ENCODE measurements around the gene ZNRF3. TPM values are rescaled to one million over a fixed set of nuclear protein-coding genes. Genes with fewer than 3 reads are reported as not detected.
"Not testable (repeated sequence)": the region's sequence is repeated elsewhere in the genome, so short reads cannot be mapped to it uniquely, and the experiment has no call there.

The ZNRF3 gene
- polyA plus RNA-seq, 4 donors = 31.4 to 34.7 (median 33.1) TPM

DNA sequence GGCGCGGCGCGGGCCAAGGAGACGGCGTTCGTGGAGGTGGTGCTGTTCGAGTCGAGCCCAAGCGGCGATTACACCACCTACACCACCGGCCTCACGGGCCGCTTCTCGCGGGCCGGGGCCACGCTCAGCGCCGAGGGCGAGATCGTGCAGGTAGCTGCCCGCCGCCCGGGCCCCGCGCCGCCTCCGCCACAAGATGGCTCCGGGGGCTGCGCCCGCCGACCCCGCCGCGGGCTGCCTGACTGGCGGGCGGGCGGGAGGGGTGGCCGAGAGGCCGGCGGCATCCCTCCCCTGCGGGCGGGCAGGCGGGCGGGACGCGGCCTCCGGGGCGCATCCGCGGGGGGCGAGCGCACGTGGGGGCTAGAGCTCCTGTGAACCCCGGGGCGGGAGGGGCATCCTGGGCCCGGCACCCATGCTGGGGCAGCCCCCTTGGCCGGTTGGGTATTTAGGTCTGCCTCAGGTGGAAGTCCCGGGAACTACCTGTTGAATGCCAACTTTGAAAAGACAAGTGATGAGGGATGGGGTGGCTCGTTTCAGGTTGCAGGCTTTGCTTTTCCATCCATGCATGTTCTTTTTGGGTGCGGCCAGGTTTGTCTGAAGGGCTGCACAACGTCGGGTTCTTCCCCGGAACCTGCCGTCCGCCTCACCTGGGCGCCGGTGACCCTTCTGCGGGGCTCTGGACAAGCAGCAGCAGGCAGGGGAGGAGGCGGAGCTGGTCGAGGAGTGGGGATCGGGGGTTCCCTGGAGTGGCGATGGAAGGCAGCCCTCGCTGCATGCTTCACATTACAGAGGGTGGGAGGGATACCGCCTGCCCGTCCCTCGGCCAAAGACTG is 760 bp downstream of the ZNRF3 start:
- no peak for DNase-seq (ENCODE audit: low read depth in 4 of 4, low spot score in 3 of 4)

DNA sequence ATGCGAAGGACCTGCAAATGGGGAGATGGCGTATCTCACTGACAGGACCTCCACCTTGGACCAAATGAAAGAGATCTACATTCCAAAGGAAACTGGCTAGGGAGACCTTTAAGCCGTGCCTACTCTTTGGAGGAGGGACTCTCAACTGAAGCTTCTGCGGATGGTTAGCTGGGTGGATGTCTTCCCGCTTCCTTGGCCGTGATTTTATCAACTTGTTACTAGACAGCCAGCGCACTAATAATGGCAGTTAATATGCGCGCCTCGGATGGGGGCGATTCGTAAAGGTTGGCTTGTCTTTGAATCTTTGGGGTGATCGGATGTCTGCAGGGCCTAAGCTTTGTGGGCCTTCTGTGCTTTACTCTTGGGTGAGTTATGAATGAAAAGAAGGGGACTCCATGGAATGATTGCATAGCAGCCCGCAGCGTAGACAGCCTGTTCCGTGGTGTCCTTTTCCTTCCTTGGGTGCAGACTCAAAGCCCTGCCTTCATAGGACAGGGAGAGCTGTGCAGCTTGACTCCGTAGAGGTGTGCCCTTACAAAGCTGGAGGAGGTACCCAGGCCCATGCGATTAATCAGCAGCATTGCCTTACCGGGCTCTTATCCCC is 1.5 kb downstream of the ZNRF3 start:
- no peak for DNase-seq (ENCODE audit: low read depth in 4 of 4, low spot score in 3 of 4)

DNA sequence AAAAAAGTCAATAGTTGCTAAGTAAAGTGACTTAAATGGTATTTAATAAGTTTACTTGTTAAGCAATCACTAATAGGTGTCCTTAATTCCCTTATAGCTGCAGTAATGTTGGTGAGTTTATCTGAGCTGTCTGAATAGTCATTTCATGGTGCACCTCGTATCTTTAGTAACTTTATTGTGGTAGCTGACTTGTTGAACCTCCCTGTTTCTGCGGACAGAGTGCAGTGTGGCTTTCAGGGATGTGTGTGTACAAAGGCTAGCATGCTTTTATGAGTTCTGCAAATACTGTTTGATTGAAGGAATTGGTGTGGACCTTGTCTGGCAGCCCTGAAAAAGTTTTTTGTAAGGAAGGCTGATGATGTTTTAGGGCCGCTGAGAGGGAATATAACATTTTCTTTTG is 2.6 kb downstream of the ZNRF3 start:
- no peak for DNase-seq (ENCODE audit: low read depth in 4 of 4, low spot score in 3 of 4)

DNA sequence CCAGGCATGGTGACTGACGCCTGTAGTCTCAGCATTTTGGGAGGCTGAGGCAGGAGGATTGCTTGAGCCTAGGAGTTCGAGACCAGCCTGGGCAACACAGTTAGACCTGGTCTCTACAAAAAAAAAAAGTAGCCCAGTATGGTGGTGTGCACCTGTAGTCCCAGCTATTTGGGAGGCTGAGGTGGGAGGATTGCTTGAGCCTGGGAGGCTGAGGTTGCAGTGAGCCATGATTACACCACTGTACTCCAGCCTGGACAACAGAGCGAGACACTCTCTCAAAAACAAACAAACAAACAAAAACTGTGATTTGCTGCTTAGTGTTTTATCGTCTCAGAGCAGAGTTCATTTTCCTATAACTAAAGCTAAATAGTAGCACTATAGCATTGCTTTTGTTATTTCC is 3.3 kb downstream of the ZNRF3 start:
- DNase-seq (ENCODE audit: low read depth in 4 of 4, low spot score in 3 of 4) = not testable (repeated sequence)

DNA sequence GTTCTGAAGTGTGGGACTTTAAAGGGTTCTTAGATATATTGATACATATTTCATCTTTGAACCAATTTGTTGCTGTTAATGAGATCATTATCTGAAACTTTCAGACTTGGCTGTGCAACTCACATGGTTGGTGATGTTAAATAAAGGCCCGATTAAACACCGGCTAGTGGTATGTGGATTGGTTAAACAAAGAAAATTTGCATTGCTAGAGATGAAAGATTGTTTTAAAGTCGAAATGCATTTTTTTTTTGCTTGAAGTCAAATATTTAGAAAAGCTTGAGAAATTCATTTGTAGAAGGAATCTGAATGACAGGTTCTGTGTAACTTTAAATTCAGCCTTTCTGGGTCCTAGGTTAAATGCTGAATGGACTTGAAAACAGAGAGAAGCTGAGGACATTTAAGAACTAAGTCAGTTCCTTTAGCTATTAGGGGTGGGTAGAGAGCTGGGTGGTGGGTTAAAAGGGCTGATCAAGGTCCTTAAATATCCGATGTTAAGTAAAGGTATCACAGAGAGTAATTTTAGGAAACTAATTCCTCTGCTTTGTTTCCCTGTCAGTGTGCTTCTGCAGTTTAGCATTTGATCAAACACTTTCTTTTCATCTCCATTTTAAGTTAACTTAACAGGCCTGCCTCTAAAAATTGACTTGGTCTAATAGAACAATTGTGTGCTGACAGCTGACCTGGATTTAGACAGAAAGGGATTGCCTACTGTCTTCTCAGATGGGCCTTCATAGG is 4.5 kb downstream of the ZNRF3 start:
- DNase-seq (ENCODE audit: low read depth in 4 of 4, low spot score in 3 of 4) = no peak

DNA sequence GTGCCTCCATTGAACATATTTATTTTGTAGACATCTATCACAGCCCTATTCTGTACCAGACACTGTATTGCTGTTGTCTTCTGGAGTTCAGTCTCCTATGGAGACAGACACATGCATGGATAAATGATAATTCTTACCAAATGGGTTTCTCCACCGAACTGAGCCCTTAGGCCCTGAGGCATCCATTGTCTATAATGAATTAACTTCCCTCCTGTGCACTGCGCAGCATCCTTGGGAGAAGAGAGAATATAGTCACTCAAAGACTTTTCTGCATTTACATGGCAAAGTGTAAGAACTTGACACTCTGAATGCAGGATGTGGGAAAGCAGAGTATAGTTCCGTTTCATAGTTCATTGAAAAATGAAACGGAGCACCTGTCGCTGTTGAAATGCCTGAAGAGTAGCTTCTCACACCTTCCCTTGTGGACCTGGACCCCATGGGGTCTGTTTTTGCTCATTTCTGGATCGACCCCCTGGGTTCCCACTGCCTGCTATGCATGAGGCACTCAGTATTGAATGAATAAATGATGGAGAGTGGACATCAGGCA is 6.2 kb downstream of the ZNRF3 start:
- DNase-seq (ENCODE audit: low read depth in 4 of 4, low spot score in 3 of 4) = no peak

DNA sequence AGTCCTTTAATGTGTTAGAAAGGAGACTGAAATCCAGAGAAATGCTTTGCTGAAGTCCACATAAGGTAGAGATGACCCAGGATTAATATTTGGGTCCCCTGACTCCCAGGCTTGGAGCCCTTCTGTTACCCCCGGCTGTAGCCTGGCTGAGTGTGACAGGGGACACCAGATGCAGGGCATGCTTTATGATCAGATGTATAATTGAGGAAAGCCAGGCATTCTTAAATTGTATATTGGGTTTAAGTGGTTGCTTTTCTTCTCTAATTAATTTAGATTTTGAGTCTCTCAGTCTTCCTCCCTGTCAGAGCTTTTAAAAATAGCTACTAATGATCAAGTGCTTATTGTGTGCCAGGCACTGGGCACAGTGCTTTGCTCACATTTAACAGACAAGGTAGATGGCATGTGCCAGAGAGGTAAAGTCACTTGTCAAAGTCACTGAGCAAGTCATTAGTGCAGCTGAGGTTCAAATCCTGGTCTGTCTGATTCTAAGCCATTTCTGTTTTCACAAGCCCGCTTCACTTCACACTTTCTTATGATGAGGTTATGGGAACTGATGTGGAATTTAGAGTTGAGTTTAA is 7.9 kb downstream of the ZNRF3 start:
- no peak for DNase-seq (ENCODE audit: low read depth in 4 of 4, low spot score in 3 of 4)

DNA sequence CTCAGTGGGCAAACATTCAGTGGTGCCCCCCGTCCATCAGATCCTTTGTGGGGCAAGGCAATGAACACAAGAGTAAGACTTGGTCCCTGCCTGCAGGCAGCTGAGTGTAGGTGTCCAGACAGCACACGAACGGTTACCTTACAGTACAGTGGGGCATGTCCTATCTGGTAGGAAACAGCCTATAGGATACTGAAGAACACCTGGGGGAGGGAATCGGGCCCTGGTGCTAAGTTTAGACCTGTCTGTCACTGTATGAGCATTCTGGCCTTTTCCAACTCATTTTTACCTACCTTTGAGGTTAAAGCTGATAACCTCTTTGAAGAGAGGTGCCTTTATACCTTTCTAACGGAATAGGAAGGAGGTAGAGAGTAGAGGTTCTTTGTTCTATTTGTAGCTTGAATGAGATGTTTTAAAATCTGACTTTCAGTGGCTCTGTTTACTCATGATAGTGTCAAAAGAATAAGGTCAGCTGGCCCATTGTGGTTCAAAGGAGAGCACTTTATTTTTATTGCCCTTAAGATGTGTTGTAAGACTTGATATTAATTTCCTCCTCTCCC is 8.9 kb downstream of the ZNRF3 start:
- no peak for DNase-seq (ENCODE audit: low read depth in 4 of 4, low spot score in 3 of 4)

DNA sequence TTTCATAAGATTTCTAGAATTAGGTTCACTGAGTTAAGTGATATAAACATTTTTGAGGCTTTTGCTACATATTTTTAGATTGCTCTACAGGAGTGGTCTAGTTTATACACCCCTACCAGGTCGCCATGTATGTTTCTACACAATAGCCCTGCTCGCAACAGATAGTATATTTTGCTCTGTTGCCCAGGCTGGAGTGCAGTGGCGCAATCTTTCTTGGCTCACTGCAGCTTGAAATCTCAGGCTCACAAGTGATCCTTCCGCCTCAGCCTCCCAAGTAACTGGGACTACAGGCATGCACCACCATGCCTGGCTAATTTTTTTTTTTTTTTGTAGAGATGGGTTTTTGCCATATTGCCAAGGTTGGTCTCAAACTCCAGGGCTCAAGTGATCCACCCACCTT is 10.4 kb downstream of the ZNRF3 start:
- DNase-seq (ENCODE audit: low read depth in 4 of 4, low spot score in 3 of 4) = no peak

DNA sequence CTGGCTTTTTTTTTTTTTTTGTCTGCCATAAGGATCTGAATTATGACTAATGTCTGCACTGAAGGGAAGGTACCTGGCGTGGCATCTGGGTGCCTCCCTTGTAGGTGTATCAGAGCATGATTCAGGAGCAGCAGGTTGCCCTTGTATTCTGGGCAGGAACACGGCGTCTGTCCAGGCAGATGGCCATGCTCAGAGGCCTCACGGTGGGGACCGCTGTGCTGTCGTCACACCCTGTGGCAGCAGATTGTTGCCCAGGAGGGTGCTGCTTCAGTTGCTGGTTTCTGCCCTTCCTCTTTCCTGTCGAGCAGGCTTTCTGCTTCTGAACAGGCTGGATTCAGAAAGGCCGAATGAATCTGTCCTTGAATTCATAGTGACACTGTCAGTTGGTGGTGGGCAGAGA is 11.0 kb downstream of the ZNRF3 start:
- DNase-seq (ENCODE audit: low read depth in 4 of 4, low spot score in 3 of 4) = no peak

DNA sequence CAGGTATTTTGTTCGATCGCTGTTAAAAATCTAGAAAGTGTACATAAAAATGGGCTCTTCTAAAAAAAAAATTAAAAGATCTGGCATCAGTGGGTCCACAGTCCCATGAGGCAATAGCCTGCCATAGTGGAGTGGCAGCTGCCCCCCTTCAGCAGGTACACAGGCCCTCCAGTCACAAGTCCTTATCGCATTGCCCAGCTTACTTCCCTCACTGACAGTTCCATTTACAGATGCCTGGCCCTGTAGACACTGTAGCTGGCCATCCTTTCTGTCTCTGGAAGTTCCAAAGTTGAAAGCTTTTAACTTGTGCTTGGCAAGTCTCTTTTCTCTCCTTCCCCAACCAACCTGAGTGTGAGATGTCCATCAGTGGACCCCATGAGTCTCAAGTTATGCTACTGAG is 11.4 kb downstream of the ZNRF3 start:
- no peak for DNase-seq (ENCODE audit: low read depth in 4 of 4, low spot score in 3 of 4)

DNA sequence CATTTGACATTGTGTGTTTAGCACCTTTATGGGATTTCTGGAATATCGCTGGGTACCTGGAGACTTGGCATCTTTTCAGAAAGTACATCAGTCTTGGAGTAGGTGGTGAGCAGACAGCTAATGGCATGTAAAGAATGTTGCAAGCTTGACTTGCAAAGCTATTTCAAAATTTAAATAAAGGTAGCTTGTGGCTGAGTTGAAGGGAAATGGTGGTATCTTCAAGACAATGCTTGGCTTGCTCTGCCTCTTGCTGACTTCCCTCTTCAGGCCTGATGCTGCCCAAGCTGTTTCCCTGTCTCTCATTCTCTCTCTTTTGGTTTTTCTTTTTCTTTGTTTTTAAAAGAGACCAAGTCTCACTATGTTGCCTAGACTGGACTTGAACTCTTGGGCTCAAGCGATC is 13.2 kb downstream of the ZNRF3 start:
- DNase-seq (ENCODE audit: low read depth in 4 of 4, low spot score in 3 of 4) = no peak

DNA sequence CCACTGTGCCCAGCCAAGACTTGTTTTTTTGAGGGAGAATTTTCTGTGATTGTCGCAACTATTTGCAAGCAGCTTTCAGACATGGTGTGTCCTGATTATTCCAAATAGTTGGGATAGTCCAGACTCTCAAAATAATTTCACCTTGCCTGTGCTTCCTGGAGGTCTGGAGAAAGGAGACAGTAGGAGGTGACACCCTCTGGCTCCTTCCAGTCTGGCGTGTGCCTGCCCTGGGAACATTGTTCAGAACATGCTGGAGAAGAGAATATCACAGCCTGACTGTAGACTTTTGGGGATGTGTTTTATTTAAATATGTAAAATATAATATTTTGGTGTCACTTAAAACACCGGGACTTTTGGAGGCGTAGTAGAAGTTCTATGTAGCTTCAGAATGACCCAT is 14.9 kb downstream of the ZNRF3 start:
- DNase-seq (ENCODE audit: low read depth in 4 of 4, low spot score in 3 of 4) = no peak

DNA sequence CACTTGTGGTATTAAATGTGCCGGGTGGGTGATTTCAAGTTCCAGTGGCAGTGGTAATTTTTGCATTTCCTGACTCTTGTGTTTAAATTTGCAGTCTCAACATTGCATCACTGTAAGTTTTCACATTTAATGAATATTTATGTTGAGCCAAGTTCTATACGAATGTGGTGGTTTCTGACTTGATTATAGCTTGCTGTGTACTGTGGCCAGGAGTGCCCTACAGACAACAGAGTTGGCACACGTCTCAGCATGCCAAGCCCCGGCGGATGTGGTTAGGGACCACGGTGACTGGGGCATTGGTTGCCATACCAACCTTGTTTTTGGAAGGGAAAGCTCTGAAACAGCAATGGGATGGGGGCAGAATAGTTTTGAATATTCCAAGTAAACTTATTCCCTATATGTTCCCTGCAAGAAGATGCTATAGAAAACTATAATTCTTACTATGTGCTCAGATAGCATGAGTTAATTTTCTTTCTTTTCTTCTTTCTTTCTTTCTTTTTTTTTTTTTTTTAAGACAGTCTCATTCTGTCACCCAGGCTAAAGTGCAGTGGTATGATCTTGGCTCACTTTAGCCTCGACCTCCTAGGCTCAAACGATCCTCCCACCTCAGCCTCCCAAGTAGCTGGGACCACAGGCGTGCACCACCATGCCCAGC is 16.0 kb downstream of the ZNRF3 start:
- no peak for DNase-seq (ENCODE audit: low read depth in 4 of 4, low spot score in 3 of 4)

DNA sequence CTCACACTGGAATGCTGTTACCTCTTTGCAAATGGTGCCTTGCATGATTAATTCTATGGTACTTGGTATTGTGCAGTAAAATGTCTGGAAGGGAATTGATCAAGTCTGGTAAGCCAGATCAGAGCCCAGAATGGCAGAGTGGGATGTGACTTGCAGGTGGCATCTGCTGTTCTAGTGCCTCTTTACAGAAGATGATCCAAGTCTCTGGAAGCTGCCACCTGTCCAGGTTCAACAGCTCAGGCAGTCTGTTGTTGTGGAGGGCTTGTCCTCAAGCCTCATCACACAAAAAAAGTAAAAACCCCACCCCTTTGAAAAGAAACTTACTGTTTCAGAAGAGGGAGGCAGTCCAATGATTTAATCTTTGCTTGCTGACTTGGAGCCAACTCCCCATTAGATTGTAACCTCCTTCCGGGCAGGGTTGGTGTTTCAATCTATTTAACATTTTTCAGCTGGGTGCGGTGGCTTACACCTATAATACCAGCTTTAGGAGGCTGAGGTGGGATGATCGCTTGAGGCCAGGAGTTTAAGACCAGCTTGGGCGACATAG is 17.1 kb downstream of the ZNRF3 start:
- no peak for DNase-seq (ENCODE audit: low read depth in 4 of 4, low spot score in 3 of 4)

DNA sequence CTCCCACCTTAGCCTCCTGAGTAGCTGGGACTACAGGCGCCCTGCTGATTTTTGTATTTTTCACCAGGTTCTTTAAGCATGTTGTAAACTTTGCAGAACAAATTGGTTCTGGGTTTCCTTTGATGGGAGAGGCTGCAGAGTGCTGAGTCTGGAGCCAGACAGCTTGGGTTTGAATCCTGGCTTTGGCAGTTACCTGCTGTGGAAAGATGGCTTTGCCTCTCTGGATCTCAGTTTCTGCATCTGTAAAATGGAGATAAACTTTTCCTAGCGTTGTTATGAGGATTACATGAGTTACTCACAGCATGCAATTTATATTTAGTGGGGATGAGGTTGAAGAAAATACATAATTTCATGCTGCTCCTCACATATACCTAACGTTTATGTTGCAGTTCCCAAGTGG is 19.1 kb downstream of the ZNRF3 start:
- no peak for DNase-seq (ENCODE audit: low read depth in 4 of 4, low spot score in 3 of 4)

DNA sequence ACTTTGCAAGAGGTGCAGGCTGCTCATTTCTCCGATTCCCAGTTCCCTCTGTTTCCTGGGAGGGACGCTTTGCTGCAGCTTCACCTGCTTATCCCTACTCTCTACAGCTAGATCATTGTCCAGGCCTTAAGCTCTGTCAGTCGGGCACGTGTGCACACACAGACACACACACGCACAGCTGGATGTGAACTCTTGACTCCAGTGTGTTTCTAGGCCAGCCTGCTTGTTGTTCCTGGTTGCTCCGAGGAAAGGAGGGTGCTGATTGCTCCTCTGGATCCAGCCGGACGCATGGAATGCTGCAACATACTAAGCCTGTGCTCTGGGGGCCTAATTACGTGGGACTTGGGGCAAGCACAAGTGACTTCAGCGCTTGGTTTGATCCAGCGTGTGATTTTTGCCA is 19.7 kb downstream of the ZNRF3 start:
- no peak for DNase-seq (ENCODE audit: low read depth in 4 of 4, low spot score in 3 of 4)

DNA sequence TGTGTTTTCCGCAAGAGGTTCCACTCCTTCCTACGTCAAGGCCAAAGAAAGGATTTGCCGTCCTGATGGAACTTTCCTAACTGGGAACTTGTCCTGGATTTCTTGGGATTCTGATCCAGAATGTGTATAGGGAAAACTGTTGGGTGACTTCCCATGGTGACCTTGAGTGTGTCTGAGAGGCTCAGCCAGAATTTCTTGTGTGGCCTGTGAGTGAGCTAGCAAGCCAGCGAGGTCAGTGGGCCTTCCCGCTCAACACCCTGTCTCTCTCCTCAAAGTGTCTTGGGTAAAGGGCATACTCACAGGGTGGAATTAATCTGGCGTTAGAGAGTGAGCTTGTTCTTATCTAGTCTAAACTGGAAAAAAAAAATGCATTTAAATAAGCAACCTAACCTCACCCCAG is 20.4 kb downstream of the ZNRF3 start:
- DNase-seq (ENCODE audit: low read depth in 4 of 4, low spot score in 3 of 4) = no peak

DNA sequence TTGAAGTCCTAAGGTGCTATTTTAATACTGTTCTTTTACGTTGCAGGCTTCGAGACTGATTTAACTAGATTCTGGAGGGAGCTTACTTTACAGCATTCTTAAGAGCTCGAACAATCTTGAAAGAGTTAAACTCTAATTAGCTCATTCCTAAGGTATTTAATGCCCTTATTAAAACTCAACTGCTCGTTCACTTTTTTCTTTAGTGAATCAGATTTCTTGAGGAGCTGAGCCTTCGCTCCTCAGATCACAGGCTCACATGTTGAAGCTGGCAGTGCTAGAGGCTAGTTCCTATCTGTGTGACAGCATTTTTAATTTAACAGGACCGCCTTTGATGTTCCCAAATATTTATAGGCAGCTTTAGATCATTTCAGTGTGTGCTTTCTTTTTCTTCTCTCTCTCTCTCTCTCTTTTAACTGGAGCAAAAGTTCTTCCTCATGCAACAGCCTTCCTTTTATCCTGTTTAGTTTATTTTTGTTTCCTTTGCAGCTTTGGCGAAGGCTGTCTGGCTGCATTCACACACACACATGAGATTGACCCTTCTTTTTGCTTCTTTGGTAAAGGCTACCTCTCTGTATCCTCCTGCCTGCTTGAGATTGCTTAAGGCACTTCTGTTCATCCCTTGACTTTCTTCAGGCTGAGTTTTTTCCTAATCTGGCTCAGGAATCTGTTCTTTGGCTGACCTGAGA is 21.0 kb downstream of the ZNRF3 start:
- DNase-seq (ENCODE audit: low read depth in 4 of 4, low spot score in 3 of 4) = no peak
